ENCODE measurements around the gene SEC14L3. TPM values are rescaled to one million over a fixed set of nuclear protein-coding genes. Genes with fewer than 3 reads are reported as not detected.

Gene SEC14L3
- total and polyA plus RNA-seq, 2 of the 13 experiments (the other 11 are each of a cell fraction or from before 2014, with no cell fraction given), result not detected

DNA sequence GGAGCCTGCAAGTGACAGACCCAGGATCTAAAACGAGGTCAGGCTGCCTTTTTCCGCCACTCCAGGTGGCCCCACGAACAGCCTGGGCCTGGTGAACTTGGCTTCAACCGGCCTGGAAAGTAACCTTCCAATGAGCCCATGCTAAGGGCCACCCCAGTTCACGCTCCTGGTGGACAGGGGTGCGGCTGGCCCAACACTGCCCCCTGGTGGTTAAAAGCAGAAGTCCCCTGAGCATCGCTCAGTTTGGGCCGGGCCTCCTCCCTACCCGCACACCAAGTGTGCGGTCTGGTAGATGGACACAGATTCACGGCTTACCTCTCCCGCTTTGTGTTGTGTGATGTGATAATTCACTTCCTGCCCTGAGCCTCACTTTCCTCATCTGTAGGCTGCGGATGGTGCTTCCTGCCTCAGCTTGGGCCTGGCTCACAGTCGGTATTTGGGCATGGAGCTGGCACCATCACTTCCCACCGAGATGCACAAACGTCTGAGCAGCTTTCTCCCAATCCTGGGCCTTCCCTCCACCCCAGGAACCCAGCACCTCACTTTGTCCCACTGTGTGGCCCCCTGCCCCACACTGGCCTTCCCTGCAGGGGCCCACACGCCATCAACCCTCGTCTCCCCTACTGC is 13.7 kb upstream of the SEC14L3 start (continued):
- peak; percentile 16; the same call in 1 of the 2 replicates for TF ChIP-seq ZFP91 (CRISPR knock-in tag; IDR thresholded peaks at IDR 0.05; ENCODE audit: borderline replicate concordance)
- no peak for TF ChIP-seq KIAA2018 (CRISPR knock-in tag; IDR thresholded peaks at IDR 0.05; ENCODE audit: borderline replicate concordance)
- TF ChIP-seq ZNF777 (CRISPR knock-in tag; IDR thresholded peaks at IDR 0.05), result no peak
- TF ChIP-seq FOXC1 (CRISPR knock-in tag; IDR thresholded peaks at IDR 0.05; ENCODE audit: borderline replicate concordance), result 0 out of 2 replicates have a peak, but pooled peaks have one; percentile 37
- no peak for TF ChIP-seq ZBTB21 (CRISPR knock-in tag; IDR thresholded peaks at IDR 0.05)

Measured in HepG2 (cell line).